ENCODE data around the gene GRM3.

DNA sequence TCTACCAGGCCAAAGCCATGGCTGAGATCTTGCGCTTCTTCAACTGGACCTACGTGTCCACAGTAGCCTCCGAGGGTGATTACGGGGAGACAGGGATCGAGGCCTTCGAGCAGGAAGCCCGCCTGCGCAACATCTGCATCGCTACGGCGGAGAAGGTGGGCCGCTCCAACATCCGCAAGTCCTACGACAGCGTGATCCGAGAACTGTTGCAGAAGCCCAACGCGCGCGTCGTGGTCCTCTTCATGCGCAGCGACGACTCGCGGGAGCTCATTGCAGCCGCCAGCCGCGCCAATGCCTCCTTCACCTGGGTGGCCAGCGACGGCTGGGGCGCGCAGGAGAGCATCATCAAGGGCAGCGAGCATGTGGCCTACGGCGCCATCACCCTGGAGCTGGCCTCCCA is 142.7 kb downstream of the GRM3 start:
- TF ChIP-seq EP300 (IDR thresholded peaks at IDR 0.05) (no peak), POLR2AphosphoS5 (IDR thresholded peaks at IDR 0.05) (no peak)
- TF ChIP-seq, protein P1, sequence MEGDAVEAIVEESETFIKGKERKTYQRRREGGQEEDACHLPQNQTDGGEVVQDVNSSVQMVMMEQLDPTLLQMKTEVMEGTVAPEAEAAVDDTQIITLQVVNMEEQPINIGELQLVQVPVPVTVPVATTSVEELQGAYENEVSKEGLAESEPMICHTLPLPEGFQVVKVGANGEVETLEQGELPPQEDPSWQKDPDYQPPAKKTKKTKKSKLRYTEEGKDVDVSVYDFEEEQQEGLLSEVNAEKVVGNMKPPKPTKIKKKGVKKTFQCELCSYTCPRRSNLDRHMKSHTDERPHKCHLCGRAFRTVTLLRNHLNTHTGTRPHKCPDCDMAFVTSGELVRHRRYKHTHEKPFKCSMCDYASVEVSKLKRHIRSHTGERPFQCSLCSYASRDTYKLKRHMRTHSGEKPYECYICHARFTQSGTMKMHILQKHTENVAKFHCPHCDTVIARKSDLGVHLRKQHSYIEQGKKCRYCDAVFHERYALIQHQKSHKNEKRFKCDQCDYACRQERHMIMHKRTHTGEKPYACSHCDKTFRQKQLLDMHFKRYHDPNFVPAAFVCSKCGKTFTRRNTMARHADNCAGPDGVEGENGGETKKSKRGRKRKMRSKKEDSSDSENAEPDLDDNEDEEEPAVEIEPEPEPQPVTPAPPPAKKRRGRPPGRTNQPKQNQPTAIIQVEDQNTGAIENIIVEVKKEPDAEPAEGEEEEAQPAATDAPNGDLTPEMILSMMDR (IDR thresholded peaks at IDR 0.05) = no peak

Data from esophagus muscularis mucosa (tissue), 4 donors.